ENCODE measurements around the gene RAPGEF5. TPM values are rescaled to one million over a fixed set of nuclear protein-coding genes. Genes with fewer than 3 reads are reported as not detected.

The RAPGEF5 gene
- total RNA-seq, 1 experiment from 2014 or later, result 0.84 TPM

DNA sequence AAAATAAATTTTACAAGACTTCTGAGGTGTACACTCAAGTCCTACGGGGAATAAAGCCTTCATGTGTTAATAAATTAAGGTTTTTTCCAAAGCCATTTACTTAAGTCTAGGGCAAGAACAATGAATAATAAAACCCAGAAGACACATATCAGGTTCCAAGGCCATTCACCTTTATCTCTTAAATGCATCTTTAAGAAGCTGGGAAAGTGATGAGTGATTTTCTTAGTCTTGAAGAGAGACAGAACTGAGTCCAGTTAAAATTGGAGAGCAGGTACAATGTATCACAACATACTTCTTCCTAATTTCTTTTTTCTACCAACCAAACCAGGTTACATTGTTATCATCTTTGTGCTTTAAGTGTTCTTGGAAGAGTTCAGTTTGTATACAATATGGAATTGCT lies 189.5 kb downstream of the RAPGEF5 start:
- no peak for DNase-seq (ENCODE audit: extremely low read depth, low read depth)

DNA sequence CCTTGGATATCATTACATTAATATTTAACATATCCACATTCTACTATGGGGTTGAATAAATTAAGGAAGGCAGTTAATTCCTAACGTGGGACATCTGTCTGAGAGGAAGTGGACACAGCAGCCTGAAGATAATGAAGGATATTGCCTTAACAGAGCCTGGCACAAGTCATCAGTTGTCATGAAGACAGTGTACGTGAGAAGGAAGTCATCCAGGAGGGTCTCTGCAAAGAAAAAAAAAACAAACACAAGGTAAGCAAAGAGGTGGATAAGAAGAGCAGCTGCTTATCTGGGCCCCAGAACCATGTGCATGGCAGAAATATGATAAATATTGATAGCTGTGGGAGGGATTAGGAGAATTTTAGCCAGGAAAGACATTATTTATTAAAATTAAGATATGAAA lies 190.0 kb downstream of the RAPGEF5 start:
- DNase-seq (ENCODE audit: extremely low read depth, low read depth), result no peak

GRCh38 chr7:22159341-22159740 lies 197.6 kb downstream of the RAPGEF5 start:
- DNase-seq (ENCODE audit: extremely low read depth, low read depth), result no peak

GRCh38 chr7:22157552-22157951 lies 199.4 kb downstream of the RAPGEF5 start:
- no peak for DNase-seq (ENCODE audit: extremely low read depth, low read depth)

- no peak for DNase-seq (ENCODE audit: extremely low read depth, low read depth)
Observed at GRCh38 chr7:22156205-22156604, 200.7 kb downstream of the RAPGEF5 start.

GRCh38 chr7:22154143-22154529 lies 202.8 kb downstream of the RAPGEF5 start:
- no peak for DNase-seq (ENCODE audit: extremely low read depth, low read depth)

DNA sequence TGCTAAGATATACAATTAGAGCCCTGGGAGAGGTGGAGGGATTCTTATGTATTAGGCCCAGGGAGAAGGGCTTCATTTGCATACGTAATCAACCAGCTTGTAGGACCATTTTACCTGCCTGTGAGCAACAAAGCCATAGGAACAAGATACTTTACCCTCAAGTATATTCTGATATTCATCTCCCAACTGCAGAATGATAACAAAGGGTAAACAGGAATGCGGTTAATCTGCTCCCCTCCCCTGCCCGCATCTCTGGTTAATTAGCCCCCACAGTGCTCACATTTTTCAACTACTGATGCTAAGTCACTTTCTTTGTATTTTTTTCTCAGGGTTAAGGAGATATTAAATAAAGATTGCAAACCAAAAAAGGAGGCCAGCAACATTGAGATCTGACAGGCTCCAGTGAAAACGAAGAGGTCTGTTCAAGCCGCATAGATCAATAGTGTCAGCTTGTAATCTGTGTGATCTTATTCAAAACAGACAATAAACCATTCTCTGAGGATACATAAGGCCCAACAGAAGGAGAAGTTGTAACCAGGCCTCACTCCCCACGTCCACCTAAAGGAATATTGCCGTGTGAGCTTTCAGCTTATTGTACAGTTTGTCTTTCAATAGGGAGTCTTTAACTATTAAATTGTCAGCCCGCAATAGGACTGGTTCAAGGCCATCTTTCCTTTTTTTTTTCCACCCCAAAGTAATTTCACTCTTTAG lies 203.4 kb downstream of the RAPGEF5 start:
- no peak for DNase-seq (ENCODE audit: extremely low read depth, low read depth)

GRCh38 chr7:22152690-22153089 lies 204.3 kb downstream of the RAPGEF5 start:
- DNase-seq (ENCODE audit: extremely low read depth, low read depth), result no peak

DNA sequence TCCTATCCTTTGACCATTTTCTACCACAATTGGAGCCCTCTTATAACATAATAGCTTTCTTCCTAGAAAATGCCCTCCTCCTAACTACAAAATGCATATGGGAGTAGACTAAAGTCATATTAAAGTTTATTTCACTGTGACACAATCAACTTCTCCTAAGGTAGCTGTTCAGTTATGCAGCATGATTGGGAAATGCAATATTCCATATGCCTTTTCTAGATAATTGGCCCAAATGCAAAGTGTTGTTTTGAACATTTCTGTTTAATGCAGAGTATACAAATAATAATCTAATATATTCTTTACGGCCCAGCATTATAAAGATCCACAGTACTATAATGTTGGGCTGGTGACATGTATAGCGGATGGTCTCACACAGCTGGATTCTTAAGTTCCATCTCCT lies 205.1 kb downstream of the RAPGEF5 start:
- DNase-seq (ENCODE audit: extremely low read depth, low read depth), result no peak

GRCh38 chr7:22150221-22150620 lies 206.7 kb downstream of the RAPGEF5 start:
- no peak for DNase-seq (ENCODE audit: extremely low read depth, low read depth)

- no peak for DNase-seq (ENCODE audit: extremely low read depth, low read depth)
Observed at GRCh38 chr7:22147868-22148267, 209.1 kb downstream of the RAPGEF5 start.

GRCh38 chr7:22146961-22147512 lies 209.9 kb downstream of the RAPGEF5 start:
- no peak for DNase-seq (ENCODE audit: extremely low read depth, low read depth)

GRCh38 chr7:22144950-22145349 lies 212.0 kb downstream of the RAPGEF5 start:
- DNase-seq (ENCODE audit: extremely low read depth, low read depth), result no peak

DNA sequence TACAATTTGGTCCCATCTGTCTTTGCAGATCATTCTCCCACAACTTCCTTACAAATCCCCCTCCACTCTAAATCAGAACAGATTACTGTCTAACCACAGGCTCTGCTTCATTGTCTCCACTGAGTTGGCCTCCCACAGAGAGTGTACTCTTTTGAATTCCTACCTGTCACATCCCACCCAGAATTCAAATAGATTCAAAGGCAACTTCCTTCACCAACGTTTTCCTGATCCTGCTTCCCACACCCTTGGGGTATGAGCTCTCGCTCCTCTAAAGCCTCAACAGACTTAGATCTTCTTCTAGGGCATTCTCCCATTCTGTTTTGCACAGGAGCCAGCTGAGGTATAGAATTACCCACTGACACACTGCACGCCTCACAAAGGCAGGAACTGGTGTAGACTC lies 213.5 kb downstream of the RAPGEF5 start:
- no peak for DNase-seq (ENCODE audit: extremely low read depth, low read depth)

- no peak for DNase-seq (ENCODE audit: extremely low read depth, low read depth)
Observed at GRCh38 chr7:22142572-22142971, 214.4 kb downstream of the RAPGEF5 start.

GRCh38 chr7:22141355-22141754 lies 215.6 kb downstream of the RAPGEF5 start:
- DNase-seq (ENCODE audit: extremely low read depth, low read depth), result no peak

GRCh38 chr7:22140578-22140977 lies 216.4 kb downstream of the RAPGEF5 start:
- DNase-seq (ENCODE audit: extremely low read depth, low read depth), result no peak

GRCh38 chr7:22138886-22139285 lies 218.1 kb downstream of the RAPGEF5 start:
- no peak for DNase-seq (ENCODE audit: extremely low read depth, low read depth)

DNA sequence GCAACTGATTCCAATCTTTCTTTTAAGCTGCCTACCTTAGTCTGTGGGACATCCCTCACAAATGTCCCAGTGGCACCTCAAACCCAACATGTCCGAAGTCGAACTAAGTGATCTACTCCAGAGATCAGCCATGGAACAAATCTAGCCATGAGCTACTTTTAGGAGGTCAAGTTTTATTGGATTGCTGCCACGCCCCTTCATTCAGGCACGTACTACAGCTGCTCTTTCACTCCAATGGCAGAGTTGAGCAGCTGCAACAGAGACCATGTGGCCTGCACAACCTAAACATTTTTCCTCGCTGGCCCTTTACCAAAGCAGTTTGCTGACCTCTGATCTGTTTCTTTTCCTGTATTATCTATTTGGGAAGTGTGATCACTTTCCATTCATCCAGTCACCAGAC lies 218.8 kb downstream of the RAPGEF5 start:
- DNase-seq (ENCODE audit: extremely low read depth, low read depth), result no peak

- no peak for DNase-seq (ENCODE audit: extremely low read depth, low read depth)
Observed at GRCh38 chr7:22137466-22137865, 219.5 kb downstream of the RAPGEF5 start.

DNA sequence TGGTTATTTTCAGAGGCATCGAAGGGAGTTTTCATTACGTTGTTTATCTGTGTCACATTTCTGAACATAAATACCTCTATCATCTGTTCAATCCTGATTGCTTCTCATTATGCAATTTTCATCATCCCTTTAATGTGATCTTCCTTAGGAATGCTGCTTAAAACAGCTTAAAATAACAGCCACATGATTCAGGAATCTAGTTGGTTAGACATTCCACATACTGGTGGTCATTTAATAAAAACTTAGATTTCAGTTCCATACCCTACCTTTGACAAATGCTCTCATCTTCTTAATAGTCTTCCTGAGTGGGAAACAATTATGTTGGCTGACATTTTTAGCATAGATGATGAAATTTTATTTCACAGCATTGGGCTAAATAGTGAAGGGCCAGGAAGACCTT lies 219.9 kb downstream of the RAPGEF5 start:
- DNase-seq (ENCODE audit: extremely low read depth, low read depth), result no peak

- DNase-seq (ENCODE audit: extremely low read depth, low read depth), result no peak
Observed at GRCh38 chr7:22129819-22130580, 227.0 kb downstream of the RAPGEF5 start.

Measured in NCI-H460 (cell line).